Measurements from ENCODE around the gene DYSF. TPM values are rescaled to one million over a fixed set of nuclear protein-coding genes. Genes with fewer than 3 reads are reported as not detected.

DYSF gene
- total RNA-seq, 1 donor from 2014 or later, result 37.7 TPM

DNA sequence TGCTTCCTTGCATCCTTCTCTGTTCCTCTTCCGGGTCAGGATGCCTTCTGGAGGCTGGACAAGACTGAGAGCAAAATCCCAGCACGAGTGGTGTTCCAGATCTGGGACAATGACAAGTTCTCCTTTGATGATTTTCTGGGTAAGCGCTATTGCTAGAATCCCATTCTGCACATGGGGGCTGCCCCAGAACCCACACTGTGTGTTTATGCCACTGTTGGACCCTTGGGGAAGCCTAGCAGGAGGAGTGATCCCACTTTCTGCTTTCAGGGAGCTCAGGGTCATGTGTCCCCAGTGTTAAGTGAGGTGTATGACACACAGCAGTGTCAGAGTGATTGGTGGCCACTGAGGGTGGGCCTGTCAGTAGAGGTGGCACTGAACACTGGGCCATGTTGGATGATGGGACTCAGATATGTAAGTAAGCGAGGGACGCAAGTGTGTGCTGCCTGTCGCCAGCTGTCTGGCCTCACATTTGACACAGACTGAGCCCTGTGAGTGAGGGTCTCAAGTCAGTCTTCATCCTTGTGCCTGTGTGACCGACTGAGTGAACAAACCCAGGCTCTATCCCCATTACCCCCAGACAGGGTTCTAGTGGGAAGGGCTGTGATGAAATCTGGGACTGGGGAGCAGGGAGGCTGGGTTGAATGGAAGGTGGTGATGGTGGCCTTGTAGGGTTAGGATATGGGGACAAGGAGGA, 220.9 kb downstream of the DYSF start:
- no peak for ATAC-seq
- Histone ChIP-seq H3K27ac (no peak overlapping the region), H3K4me1 (no peaks in the 10 kb centered on the region), H3K36me3 (no peaks in the 10 kb centered on the region), H3K27me3 (no peaks in the 10 kb centered on the region), H3K4me3 (no peak overlapping the region), H3K9me3 (no peaks in the 10 kb centered on the region)
- intact Hi-C loops (cut with DNase I), result no loop called here
- DNase-seq, result no peak
- TF ChIP-seq, protein P1, sequence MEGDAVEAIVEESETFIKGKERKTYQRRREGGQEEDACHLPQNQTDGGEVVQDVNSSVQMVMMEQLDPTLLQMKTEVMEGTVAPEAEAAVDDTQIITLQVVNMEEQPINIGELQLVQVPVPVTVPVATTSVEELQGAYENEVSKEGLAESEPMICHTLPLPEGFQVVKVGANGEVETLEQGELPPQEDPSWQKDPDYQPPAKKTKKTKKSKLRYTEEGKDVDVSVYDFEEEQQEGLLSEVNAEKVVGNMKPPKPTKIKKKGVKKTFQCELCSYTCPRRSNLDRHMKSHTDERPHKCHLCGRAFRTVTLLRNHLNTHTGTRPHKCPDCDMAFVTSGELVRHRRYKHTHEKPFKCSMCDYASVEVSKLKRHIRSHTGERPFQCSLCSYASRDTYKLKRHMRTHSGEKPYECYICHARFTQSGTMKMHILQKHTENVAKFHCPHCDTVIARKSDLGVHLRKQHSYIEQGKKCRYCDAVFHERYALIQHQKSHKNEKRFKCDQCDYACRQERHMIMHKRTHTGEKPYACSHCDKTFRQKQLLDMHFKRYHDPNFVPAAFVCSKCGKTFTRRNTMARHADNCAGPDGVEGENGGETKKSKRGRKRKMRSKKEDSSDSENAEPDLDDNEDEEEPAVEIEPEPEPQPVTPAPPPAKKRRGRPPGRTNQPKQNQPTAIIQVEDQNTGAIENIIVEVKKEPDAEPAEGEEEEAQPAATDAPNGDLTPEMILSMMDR (IDR thresholded peaks at IDR 0.05), result no peak

GRCh38 chr2:71675296-71675695, 221.9 kb downstream of the DYSF start:
- Histone ChIP-seq H3K27me3 (no peaks in the 10 kb centered on the region), H3K4me1 (no peaks in the 10 kb centered on the region), H3K9me3 (no peaks in the 10 kb centered on the region), H3K4me3 (no peak overlapping the region), H3K27ac (no peak overlapping the region), H3K36me3 (no peaks in the 10 kb centered on the region)
- DNase-seq (peak; percentile 90), ATAC-seq (peak; percentile 91)
- TF ChIP-seq, protein P1 (IDR thresholded peaks at IDR 0.05), result no peak
- intact Hi-C loops (cut with DNase I), result no loop called here

DNA sequence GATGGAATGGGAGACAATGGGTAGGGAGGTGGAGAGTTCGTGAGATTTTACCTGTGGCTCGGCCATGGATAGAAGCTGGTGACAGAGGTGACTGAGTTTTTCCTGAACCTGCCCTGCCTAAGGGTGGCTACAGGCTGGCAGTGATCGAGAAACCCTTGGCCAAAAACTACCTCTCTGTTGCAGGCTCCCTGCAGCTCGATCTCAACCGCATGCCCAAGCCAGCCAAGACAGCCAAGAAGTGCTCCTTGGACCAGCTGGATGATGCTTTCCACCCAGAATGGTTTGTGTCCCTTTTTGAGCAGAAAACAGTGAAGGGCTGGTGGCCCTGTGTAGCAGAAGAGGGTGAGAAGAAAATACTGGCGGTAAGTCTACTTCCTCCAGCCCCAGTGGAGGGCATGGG, 225.5 kb downstream of the DYSF start:
- Histone ChIP-seq H3K4me3 (no peak overlapping the region), H3K9me3 (no peaks in the 10 kb centered on the region), H3K4me1 (no peaks in the 10 kb centered on the region), H3K36me3 (no peaks in the 10 kb centered on the region), H3K27me3 (no peaks in the 10 kb centered on the region), H3K27ac (no peak overlapping the region)
- DNase-seq, result no peak
- ATAC-seq, result no peak
- intact Hi-C loops (cut with DNase I), result no loop called here
- TF ChIP-seq, protein P1 (IDR thresholded peaks at IDR 0.05), result no peak

- ATAC-seq (no peak), DNase-seq (no peak)
- no peaks in the 10 kb centered on the region for H3K27me3 ChIP-seq
- TF ChIP-seq, protein P1 (IDR thresholded peaks at IDR 0.05), result no peak
- H3K27ac ChIP-seq, result no peak overlapping the region
- no peak overlapping the region for H3K4me3 ChIP-seq
- H3K9me3 ChIP-seq, result no peaks in the 10 kb centered on the region
- H3K36me3 ChIP-seq, result no peaks in the 10 kb centered on the region
- H3K4me1 ChIP-seq, result no peaks in the 10 kb centered on the region
- intact Hi-C loops (cut with DNase I), result no loop called here
These were observed 226.1 kb downstream of the DYSF start for GRCh38 chr2:71679491-71679890.

DNA sequence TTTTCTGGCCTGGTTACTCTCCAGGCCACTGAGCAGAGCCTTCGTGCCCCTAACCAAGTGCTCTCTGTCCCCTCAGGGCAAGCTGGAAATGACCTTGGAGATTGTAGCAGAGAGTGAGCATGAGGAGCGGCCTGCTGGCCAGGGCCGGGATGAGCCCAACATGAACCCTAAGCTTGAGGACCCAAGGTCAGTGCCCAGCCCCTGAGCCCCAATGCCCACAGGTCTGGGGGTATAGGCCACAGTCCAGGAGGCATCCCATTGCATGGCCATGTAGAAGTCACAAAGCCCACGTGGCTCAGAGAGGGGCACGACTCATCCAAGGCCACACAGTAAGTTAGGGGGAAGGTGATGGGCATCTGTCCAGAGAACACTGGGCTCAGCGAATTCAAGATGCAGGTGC, 227.6 kb downstream of the DYSF start:
- ATAC-seq (peak; percentile 8), DNase-seq (peak; percentile 38)
- TF ChIP-seq, protein P1 (IDR thresholded peaks at IDR 0.05), result no peak
- intact Hi-C loops (cut with DNase I), result loop anchor here (10.0 kb wide), 1 partner anchor 1274 kb away; no protein-coding TSS in a partner anchor
- Histone ChIP-seq H3K9me3 (no peaks in the 10 kb centered on the region), H3K4me3 (no peak overlapping the region), H3K36me3 (no peaks in the 10 kb centered on the region), H3K4me1 (no peaks in the 10 kb centered on the region), H3K27ac (no peak overlapping the region), H3K27me3 (no peaks in the 10 kb centered on the region)
